Retinal pigment epithelial cell (primary cell): ENCODE data around the gene AGBL5.

ENCODE experiments used
- DNase-seq: peaks from one replicate; pipeline ENCODE4 v3.0.0-alpha.2; 2010; ENCODE audit warnings: low read depth
- H3K4me3 ChIP-seq: 2 replicates; pipeline ENCODE4 v1.5.1; 2011; ENCODE audit warnings: mild to moderate bottlenecking, low read length, control low read depth, moderate library complexity
- CTCF ChIP-seq: conservative IDR thresholded peaks from 2 replicates; pipeline ENCODE4 v1.5.1; 2011; ENCODE audit warnings: low read depth, low read length, control low read depth, inconsistent platforms

The AGBL5 gene

GRCh38 chr2:27051902-27052645 is 606 bp downstream of the AGBL5 start:
- no peak for TF ChIP-seq CTCF
- peak overlapping the region; percentile 88 for H3K4me3 ChIP-seq
- no peak for DNase-seq

GRCh38 chr2:27053321-27053720 is 1.9 kb downstream of the AGBL5 start:
- TF ChIP-seq CTCF: no peak
- H3K4me3 ChIP-seq: no peak overlapping the region
- DNase-seq: no peak

DNA sequence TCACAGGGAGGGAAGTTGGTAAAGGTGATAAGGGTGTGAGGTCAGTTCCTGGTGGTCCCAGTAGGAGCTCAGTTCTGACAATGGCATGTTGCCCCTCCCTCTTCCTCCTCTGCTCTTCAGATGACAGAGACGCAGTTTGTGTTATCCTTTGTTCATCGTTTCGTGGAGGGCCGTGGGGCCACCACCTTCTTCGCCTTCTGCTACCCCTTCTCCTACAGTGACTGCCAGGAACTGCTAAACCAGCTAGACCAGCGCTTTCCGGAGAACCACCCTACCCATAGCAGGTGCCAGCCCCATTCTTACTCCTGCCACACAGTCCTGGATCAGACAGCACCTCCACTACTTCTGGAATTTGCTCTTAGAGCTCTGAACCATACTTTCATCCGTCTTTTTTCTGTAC is 2.3 kb downstream of the AGBL5 start:
- no peak for TF ChIP-seq CTCF
- DNase-seq: no peak
- H3K4me3 ChIP-seq: no peak overlapping the region

- DNase-seq: no peak
- no peak overlapping the region for H3K4me3 ChIP-seq
- no peak for TF ChIP-seq CTCF
Observed at GRCh38 chr2:27054721-27055120, 3.3 kb downstream of the AGBL5 start.

DNA sequence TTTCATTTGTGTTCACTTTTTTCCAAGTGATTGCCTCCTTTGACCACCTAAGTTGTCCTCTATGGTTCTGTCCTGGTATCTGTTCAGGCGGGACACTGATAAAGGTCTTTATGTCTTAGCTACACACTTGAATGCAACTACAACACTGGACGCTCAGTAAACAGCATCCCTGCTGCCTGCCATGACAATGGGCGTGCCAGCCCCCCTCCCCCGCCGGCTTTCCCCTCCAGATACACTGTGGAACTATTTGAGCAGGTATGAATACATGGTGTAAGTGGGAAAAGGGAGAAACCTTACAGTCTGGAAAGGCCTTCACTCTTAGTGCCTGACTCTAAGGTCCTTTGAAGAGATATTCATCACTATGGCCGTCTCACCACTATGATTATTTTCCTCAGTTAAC is 5.7 kb downstream of the AGBL5 start:
- TF ChIP-seq CTCF: no peak
- H3K4me3 ChIP-seq: no peak overlapping the region
- DNase-seq: no peak

DNA sequence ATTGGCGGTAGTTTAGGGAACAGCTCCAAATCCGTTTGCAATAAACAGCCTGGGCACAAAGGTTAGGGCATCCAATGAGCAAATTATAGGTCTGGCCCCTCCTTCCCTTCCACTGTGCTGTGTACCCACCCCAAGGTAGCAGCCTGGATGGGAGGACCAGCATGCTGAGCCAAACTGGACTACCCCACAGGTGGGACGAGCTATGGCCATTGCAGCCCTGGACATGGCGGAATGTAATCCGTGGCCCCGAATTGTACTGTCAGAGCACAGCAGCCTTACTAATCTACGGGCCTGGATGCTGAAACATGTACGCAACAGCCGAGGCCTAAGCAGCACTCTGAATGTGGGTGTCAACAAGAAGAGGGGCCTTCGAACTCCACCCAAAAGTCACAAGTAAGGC is 6.7 kb downstream of the AGBL5 start:
- TF ChIP-seq CTCF: no peak
- no peak overlapping the region for H3K4me3 ChIP-seq
- no peak for DNase-seq

DNA sequence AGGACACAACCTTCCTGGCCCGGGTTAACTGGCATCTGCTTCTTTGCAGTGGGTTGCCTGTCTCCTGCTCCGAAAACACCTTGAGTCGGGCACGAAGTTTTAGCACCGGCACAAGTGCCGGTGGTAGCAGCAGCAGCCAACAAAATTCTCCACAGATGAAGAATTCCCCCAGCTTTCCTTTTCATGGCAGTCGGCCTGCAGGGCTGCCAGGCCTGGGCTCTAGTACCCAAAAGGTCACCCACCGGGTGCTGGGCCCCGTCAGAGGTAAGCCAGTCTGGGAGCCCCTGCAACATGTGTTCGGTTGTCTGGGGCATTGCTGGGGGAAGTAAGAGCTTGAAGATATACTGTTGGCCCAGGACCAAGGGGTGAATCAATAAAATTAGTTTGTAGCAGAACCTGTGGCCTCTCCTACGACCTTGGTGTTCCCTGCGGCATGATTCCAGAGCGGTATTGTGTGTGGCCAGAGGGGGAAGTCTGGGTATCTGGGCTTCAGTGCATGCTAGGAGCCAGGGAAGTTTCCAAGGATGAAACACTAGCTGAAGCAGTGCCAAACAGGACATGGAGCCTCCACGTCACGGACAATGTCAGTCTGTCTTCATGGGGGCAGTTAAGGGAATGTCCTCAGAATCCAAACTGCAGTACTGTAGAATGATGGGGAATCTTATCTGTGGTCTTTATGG is 7.8 kb downstream of the AGBL5 start:
- TF ChIP-seq CTCF: no peak
- DNase-seq: no peak
- H3K4me3 ChIP-seq: no peak overlapping the region
